Spleen (tissue), 11 donors: ENCODE results near the gene SEC24A. TPM values are rescaled to one million over a fixed set of nuclear protein-coding genes. Genes with fewer than 3 reads are reported as not detected.
"Not testable (repeated sequence)": the region's sequence is repeated elsewhere in the genome, so short reads cannot be mapped to it uniquely, and the experiment has no call there.

Source experiments
- DNase-seq: peaks from one replicate; pipeline ENCODE4 v3.0.0-alpha.2; 2020
- H3K27ac ChIP-seq, 8 donors: fragments of 200-600 bp; sonication (generic) in 7 of 8; 1 replicate in 4 of 8; 2 replicates in 4 of 8; pipeline versions ENCODE4 v1.5.0 to v1.8.0; 2016 to 2021; ENCODE audit warnings: inconsistent platforms in 4 of 8, mild to moderate bottlenecking in 4 of 8, moderate library complexity in 1 of 8
- H3K27me3 ChIP-seq, 7 donors: fragments of 200-600 bp; sonication (generic) in 6 of 7; replicated peaks in 1 of 7; 1 replicate in 4 of 7; 2 replicates in 3 of 7; pipeline versions ENCODE4 v1.5.0 to v1.8.0; 2016 to 2021; ENCODE audit warnings: inconsistent platforms in 3 of 7, mild to moderate bottlenecking in 1 of 7
- H3K36me3 ChIP-seq, 6 donors: fragments of 200-600 bp; sonication (generic) in 5 of 6; 1 replicate in 4 of 6; 2 replicates in 2 of 6; pipeline versions ENCODE4 v1.5.0 to v1.8.0; 2016 to 2021; ENCODE audit warnings: inconsistent platforms in 2 of 6
- H3K4me1 ChIP-seq, 6 donors: fragments of 200-600 bp; sonication (generic) in 5 of 6; 1 replicate in 3 of 6; 2 replicates in 3 of 6; pipeline versions ENCODE4 v1.5.0 to v1.8.0; 2016 to 2021; ENCODE audit warnings: inconsistent platforms in 3 of 6
- H3K4me3 ChIP-seq, 8 donors: fragments of 200-600 bp; sonication (generic) in 7 of 8; 1 replicate in 4 of 8; 2 replicates in 4 of 8; pipeline versions ENCODE4 v1.5.0 to v1.8.0; 2016 to 2021; ENCODE audit warnings: inconsistent platforms in 4 of 8, mild to moderate bottlenecking in 4 of 8, moderate library complexity in 2 of 8
- H3K9me3 ChIP-seq, 8 donors: fragments of 200-600 bp; sonication (generic) in 7 of 8; 1 replicate in 4 of 8; 2 replicates in 4 of 8; pipeline versions ENCODE4 v1.5.0 to v1.8.0; 2016 to 2021; ENCODE audit warnings: inconsistent platforms in 4 of 8
- CTCF ChIP-seq, 11 experiments: fragments of 200-600 bp in 7 of 11; fragments of 450-650 bp in 4 of 11; sonication (generic) in 4 of 11; IDR thresholded peaks in 8 of 11; conservative IDR thresholded peaks in 3 of 11; 1 replicate in 7 of 11; 2 replicates in 4 of 11; pipeline versions ENCODE4 v1.4.0 to v1.8.0; 2016 to 2021; ENCODE audit warnings: antibody characterized with exemption in 11 of 11, inconsistent platforms in 4 of 11, mild to moderate bottlenecking in 1 of 11
- POLR2A ChIP-seq, 3 donors: fragments of 450-650 bp; IDR thresholded peaks; one replicate each; pipeline ENCODE4 v1.5.1; 2017; ENCODE audit warnings: antibody characterized with exemption in 3 of 3, mild to moderate bottlenecking in 1 of 3
- POLR2AphosphoS5 ChIP-seq, 3 donors: sonication (generic); formaldehyde crosslinking; IDR thresholded peaks; one replicate each; pipeline ENCODE4 v1.5.1; 2017; ENCODE audit warnings: antibody characterized with exemption in 3 of 3
- WGBS, 5 donors: extraction: QIAGEN DNeasy Blood & Tissue Kit in 3 of 5; methylation state at CpG; one replicate each; pipeline versions ENCODE4 v1.1.5 to v1.1.7; 2013 to 2018; 5-methylcytosine and 5-hydroxymethylcytosine counted together
- intact Hi-C: fragments of 100-400 bp; cut with DNase I; formaldehyde crosslinking; loops from one replicate; pipeline ENCODE4 v1.15.0; 2023; ENCODE audit warnings: low total_unique reads
- polyA plus RNA-seq, 3 donors: library from polyadenylated mRNA; stranded (reverse); fragments of 200-250 nt; gene quantifications; one replicate each; pipeline ENCODE4 v1.2.1, GENCODE V29; 2013
- total RNA-seq, 7 donors: library from RNA; depleted of rRNA in 3 of 7; stranded (reverse); fragments of >200 nt in 3 of 7; fragmentation: NEBNext Ultra II Directional in 4 of 7; extraction: Animal tissue kit (Norgen Biotek cat#: 25700) in 4 of 7; gene quantifications; one replicate each; pipeline versions ENCODE4 v1.1.0 to v1.2.1, GENCODE V29; 2016 to 2021
- donor health status: healthy with polysubstance abuse.
- donor health status: DM: no; HTN: no; CAD: no; lungs with moderate emphysema.
- donor health status: DM: no; HTN: no; CAD: no.
- donor health status: Bipolar disorder and iron deficiency.
- donor health status: healthy.
- donor health status: DM: no; HTN: no; CAD: no.
- donor health status: DM: yes; HTN: yes; CAD: no.

The SEC24A gene
- total and polyA plus RNA-seq, 10 donors, result 2.3 to 36.3 (median 25.1) TPM

- DNase-seq, result no peak
- peaks cover 0 to 35% (median 1%) of the 10 kb centered on the region in 6 donors for H3K4me1 ChIP-seq
- WGBS, 5 donors, result 71 to 99% (median 95%) methylated on average over 2 to 3 of the region's 3 CpGs
- TF ChIP-seq CTCF (IDR thresholded peaks at IDR 0.05 in 8 of 11, conservative IDR thresholded peaks at IDR 0.05 in 3 of 11), result no peak
- no peak for TF ChIP-seq POLR2AphosphoS5 (IDR thresholded peaks at IDR 0.05)
- no peak for TF ChIP-seq POLR2A (IDR thresholded peaks at IDR 0.05)
- H3K27ac ChIP-seq, result no peak overlapping the region
- intact Hi-C loops, result no loop called here
- H3K27me3 ChIP-seq, result no peaks in the 10 kb centered on the region
- H3K4me3 ChIP-seq, result no peak overlapping the region
- H3K36me3 ChIP-seq, result peaks cover 0 to 96% (median 40%) of the 10 kb centered on the region in 6 donors
- H3K9me3 ChIP-seq, result no peaks in the 10 kb centered on the region
These were observed 15.9 kb downstream of the SEC24A start for GRCh38 chr5:134664448-134664847.

DNA sequence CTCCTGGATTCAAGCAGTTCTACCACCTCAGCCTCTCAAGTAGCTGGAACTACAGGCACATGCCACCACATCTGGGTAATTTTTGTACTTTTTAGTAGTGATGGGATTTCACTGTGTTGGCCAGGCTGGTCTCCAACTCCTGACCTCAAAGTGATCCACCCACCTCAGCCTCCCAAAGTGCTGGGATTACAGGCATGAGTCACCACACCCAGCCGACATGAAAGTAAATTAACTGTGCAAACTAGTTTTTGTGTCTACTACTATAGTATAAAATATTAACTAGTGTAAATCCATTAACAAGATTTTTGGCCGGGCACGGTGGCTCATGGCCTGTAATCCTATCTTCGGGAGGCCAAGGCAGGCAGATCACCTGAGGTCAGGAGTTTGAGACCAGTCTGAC lies 25.0 kb downstream of the SEC24A start:
- DNase-seq, H3K9me3 ChIP-seq, H3K4me3 ChIP-seq, intact Hi-C loops, H3K27ac ChIP-seq, H3K27me3 ChIP-seq, H3K4me1 ChIP-seq: not testable (repeated sequence)
- H3K36me3 ChIP-seq, result peaks cover 0 to 100% (median 86%) of the 10 kb centered on the region in 6 donors
- WGBS, 5 donors, result 95 to 98% (median 96%) methylated on average over 4 of the region's 4 CpGs

- H3K4me1 ChIP-seq, intact Hi-C loops, H3K27ac ChIP-seq, H3K4me3 ChIP-seq, H3K27me3 ChIP-seq, DNase-seq, H3K9me3 ChIP-seq: not testable (repeated sequence)
- WGBS, 5 donors, result 94 to 100% (median 98%) methylated on average over 4 of the region's 4 CpGs
- H3K36me3 ChIP-seq, result peaks cover 8 to 100% (median 92%) of the 10 kb centered on the region in 6 donors
These were observed 28.8 kb downstream of the SEC24A start for GRCh38 chr5:134677357-134677756.

GRCh38 chr5:134690144-134690543 lies 41.6 kb downstream of the SEC24A start:
- intact Hi-C loops, H3K27me3 ChIP-seq, H3K4me3 ChIP-seq, H3K27ac ChIP-seq, DNase-seq, H3K4me1 ChIP-seq, H3K9me3 ChIP-seq: not testable (repeated sequence)
- WGBS, 5 donors, result 94 to 97% (median 97%) methylated on average over 8 of the region's 8 CpGs
- H3K36me3 ChIP-seq, result peaks cover 0 to 100% (median 76%) of the 10 kb centered on the region in 6 donors

- H3K36me3 ChIP-seq, result peaks cover 0 to 100% (median 71%) of the 10 kb centered on the region in 6 donors
These were observed 44.1 kb downstream of the SEC24A start for GRCh38 chr5:134692722-134693121.

More at GRCh38 chr5:134692722-134693121, 44.1 kb downstream of the SEC24A start:
- H3K27me3 ChIP-seq, result no peaks in the 10 kb centered on the region
- TF ChIP-seq CTCF (IDR thresholded peaks at IDR 0.05 in 8 of 11, conservative IDR thresholded peaks at IDR 0.05 in 3 of 11) (no peak), POLR2A (IDR thresholded peaks at IDR 0.05) (no peak), POLR2AphosphoS5 (IDR thresholded peaks at IDR 0.05) (no peak)
- H3K4me1 ChIP-seq, result no peaks in the 10 kb centered on the region
- DNase-seq, result no peak
- no peak overlapping the region for H3K27ac ChIP-seq
- no peak overlapping the region for H3K4me3 ChIP-seq
- no peaks in the 10 kb centered on the region for H3K9me3 ChIP-seq
- intact Hi-C loops, result no loop called here
